ENCODE measurements around the gene LRP8. TPM values are rescaled to one million over a fixed set of nuclear protein-coding genes. Genes with fewer than 3 reads are reported as not detected.

Gene LRP8
- total and polyA plus RNA-seq, 2 of the 13 experiments (the other 11 are each of a cell fraction or from before 2014, with no cell fraction given), result 17.3 to 17.4 TPM

DNA sequence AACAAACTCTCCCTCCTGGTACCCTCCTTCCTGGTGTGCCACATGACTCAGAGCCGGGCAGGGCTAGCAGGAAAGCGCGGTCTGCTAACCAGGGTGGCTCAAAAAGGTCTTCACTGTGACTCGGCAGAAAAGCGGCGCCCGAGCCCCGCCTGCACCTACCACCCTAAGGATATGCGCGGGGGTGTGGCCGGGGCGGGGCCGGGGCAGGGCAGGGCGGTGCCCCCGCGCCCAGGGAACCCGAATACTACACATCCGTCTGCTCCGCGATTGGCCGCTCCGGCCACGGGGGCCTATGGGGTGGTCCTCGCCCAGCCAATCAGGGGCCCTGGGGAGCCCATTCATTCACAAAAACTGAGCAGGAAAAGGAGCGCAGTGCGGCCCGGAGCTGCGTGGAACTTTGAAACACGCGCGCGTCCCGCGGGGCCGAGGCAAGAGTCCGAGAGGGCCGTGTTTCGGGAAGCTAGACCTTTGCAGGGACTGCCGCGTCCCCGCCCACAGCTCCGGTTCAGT, 1.7 kb downstream of the LRP8 start (continued):
- TF ChIP-seq POLR2AphosphoS5 (IDR thresholded peaks at IDR 0.05; ENCODE audit: low read depth, low read length) (peak; percentile 55; the same call in 1 of the 2 replicates), GATAD2A (CRISPR knock-in tag; IDR thresholded peaks at IDR 0.05) (peak; percentile 36; the same call in 1 of the 2 replicates), FOSL2 (CRISPR knock-in tag; IDR thresholded peaks at IDR 0.05) (peak; percentile 66), NFE2L2 (IDR thresholded peaks at IDR 0.05; ENCODE audit: low read length) (peak; percentile 97), U2AF2 (IDR thresholded peaks at IDR 0.05; ENCODE audit: low read depth, low read length) (no peak), ZNF792 (CRISPR knock-in tag; IDR thresholded peaks at IDR 0.05) (no peak), ZNF451 (CRISPR knock-in tag; IDR thresholded peaks at IDR 0.05) (peak; percentile 11; the same call in 1 of the 2 replicates), KDM2A (CRISPR knock-in tag; IDR thresholded peaks at IDR 0.05; ENCODE audit: borderline replicate concordance, low read depth) (peak; percentile 24; the same call in 1 of the 2 replicates), MED8 (CRISPR knock-in tag; IDR thresholded peaks at IDR 0.05; ENCODE audit: insufficient replicate concordance) (no peak), HHEX (CRISPR knock-in tag; IDR thresholded peaks at IDR 0.05) (no peak), DPF2 (CRISPR knock-in tag; IDR thresholded peaks at IDR 0.05; ENCODE audit: borderline replicate concordance, low read depth) (no peak), ELF3 (CRISPR knock-in tag; IDR thresholded peaks at IDR 0.05) (peak; percentile 78), ARNT2 (CRISPR knock-in tag; IDR thresholded peaks at IDR 0.05; ENCODE audit: low read depth) (no peak)
- TF ChIP-seq, protein P1, sequence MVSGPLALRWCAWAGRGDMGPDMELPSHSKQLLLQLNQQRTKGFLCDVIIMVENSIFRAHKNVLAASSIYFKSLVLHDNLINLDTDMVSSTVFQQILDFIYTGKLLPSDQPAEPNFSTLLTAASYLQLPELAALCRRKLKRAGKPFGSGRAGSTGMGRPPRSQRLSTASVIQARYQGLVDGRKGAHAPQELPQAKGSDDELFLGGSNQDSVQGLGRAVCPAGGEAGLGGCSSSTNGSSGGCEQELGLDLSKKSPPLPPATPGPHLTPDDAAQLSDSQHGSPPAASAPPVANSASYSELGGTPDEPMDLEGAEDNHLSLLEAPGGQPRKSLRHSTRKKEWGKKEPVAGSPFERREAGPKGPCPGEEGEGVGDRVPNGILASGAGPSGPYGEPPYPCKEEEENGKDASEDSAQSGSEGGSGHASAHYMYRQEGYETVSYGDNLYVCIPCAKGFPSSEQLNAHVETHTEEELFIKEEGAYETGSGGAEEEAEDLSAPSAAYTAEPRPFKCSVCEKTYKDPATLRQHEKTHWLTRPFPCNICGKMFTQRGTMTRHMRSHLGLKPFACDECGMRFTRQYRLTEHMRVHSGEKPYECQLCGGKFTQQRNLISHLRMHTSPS (CRISPR knock-in tag; IDR thresholded peaks at IDR 0.05; ENCODE audit: low read depth), result no peak; the same call in 1 of the 2 replicates
- TF ChIP-seq, protein P2, sequence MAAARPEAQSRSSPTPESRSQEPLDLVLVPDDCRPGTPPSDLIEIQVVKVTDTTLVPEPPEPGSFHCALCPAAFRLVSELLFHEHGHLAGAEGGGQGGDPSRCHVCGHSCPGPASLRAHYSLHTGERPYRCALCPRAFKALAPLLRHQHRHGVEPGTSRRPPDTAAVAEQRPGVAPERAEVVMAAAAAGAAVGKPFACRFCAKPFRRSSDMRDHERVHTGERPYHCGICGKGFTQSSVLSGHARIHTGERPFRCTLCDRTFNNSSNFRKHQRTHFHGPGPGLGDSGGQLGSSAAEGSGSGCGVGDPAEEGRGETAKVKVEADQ (CRISPR knock-in tag; IDR thresholded peaks at IDR 0.05; ENCODE audit: borderline replicate concordance), result no peak
- TF ChIP-seq, protein P3, sequence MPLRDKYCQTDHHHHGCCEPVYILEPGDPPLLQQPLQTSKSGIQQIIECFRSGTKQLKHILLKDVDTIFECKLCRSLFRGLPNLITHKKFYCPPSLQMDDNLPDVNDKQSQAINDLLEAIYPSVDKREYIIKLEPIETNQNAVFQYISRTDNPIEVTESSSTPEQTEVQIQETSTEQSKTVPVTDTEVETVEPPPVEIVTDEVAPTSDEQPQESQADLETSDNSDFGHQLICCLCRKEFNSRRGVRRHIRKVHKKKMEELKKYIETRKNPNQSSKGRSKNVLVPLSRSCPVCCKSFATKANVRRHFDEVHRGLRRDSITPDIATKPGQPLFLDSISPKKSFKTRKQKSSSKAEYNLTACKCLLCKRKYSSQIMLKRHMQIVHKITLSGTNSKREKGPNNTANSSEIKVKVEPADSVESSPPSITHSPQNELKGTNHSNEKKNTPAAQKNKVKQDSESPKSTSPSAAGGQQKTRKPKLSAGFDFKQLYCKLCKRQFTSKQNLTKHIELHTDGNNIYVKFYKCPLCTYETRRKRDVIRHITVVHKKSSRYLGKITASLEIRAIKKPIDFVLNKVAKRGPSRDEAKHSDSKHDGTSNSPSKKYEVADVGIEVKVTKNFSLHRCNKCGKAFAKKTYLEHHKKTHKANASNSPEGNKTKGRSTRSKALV (CRISPR knock-in tag; IDR thresholded peaks at IDR 0.05), result peak; percentile 53; the same call in 1 of the 2 replicates
- TF ChIP-seq, protein P4, sequence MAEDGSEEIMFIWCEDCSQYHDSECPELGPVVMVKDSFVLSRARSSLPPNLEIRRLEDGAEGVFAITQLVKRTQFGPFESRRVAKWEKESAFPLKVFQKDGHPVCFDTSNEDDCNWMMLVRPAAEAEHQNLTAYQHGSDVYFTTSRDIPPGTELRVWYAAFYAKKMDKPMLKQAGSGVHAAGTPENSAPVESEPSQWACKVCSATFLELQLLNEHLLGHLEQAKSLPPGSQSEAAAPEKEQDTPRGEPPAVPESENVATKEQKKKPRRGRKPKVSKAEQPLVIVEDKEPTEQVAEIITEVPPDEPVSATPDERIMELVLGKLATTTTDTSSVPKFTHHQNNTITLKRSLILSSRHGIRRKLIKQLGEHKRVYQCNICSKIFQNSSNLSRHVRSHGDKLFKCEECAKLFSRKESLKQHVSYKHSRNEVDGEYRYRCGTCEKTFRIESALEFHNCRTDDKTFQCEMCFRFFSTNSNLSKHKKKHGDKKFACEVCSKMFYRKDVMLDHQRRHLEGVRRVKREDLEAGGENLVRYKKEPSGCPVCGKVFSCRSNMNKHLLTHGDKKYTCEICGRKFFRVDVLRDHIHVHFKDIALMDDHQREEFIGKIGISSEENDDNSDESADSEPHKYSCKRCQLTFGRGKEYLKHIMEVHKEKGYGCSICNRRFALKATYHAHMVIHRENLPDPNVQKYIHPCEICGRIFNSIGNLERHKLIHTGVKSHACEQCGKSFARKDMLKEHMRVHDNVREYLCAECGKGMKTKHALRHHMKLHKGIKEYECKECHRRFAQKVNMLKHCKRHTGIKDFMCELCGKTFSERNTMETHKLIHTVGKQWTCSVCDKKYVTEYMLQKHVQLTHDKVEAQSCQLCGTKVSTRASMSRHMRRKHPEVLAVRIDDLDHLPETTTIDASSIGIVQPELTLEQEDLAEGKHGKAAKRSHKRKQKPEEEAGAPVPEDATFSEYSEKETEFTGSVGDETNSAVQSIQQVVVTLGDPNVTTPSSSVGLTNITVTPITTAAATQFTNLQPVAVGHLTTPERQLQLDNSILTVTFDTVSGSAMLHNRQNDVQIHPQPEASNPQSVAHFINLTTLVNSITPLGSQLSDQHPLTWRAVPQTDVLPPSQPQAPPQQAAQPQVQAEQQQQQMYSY (CRISPR knock-in tag; IDR thresholded peaks at IDR 0.05), result peak; percentile 74; the same call in 1 of the 2 replicates
- TF ChIP-seq, protein P5, sequence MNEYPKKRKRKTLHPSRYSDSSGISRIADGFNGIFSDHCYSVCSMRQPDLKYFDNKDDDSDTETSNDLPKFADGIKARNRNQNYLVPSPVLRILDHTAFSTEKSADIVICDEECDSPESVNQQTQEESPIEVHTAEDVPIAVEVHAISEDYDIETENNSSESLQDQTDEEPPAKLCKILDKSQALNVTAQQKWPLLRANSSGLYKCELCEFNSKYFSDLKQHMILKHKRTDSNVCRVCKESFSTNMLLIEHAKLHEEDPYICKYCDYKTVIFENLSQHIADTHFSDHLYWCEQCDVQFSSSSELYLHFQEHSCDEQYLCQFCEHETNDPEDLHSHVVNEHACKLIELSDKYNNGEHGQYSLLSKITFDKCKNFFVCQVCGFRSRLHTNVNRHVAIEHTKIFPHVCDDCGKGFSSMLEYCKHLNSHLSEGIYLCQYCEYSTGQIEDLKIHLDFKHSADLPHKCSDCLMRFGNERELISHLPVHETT (CRISPR knock-in tag; conservative IDR thresholded peaks at IDR 0.05), result no peak
- TF ChIP-seq, protein P6, sequence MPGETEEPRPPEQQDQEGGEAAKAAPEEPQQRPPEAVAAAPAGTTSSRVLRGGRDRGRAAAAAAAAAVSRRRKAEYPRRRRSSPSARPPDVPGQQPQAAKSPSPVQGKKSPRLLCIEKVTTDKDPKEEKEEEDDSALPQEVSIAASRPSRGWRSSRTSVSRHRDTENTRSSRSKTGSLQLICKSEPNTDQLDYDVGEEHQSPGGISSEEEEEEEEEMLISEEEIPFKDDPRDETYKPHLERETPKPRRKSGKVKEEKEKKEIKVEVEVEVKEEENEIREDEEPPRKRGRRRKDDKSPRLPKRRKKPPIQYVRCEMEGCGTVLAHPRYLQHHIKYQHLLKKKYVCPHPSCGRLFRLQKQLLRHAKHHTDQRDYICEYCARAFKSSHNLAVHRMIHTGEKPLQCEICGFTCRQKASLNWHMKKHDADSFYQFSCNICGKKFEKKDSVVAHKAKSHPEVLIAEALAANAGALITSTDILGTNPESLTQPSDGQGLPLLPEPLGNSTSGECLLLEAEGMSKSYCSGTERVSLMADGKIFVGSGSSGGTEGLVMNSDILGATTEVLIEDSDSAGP (CRISPR knock-in tag; IDR thresholded peaks at IDR 0.05; ENCODE audit: borderline replicate concordance), result 0 out of 2 replicates have a peak, but pooled peaks have one; percentile 64
